ENCODE data around the gene EDNRA.

EDNRA gene

GRCh38 chr4:147480502-147480890, 401 bp upstream of the EDNRA start:
- peak overlapping the region; percentile 75 for H3K9ac ChIP-seq (ENCODE audit: low read depth, low read length)
- peak overlapping the region; percentile 73 for H3K4me3 ChIP-seq (ENCODE audit: low read length)
- no peaks in the 10 kb centered on the region for H3K9me3 ChIP-seq (replicated peaks; ENCODE audit: low read length)

GRCh38 chr4:147481577-147482109, 746 bp downstream of the EDNRA start:
- peak overlapping the region; percentile 73 for H3K4me3 ChIP-seq (ENCODE audit: low read length)
- no peaks in the 10 kb centered on the region for H3K36me3 ChIP-seq (ENCODE audit: insufficient read depth, low read length)
- peak overlapping the region; percentile 75 for H3K9ac ChIP-seq (ENCODE audit: low read depth, low read length)

More at GRCh38 chr4:147480502-147480890, 401 bp upstream of the EDNRA start:
- no peaks in the 10 kb centered on the region for H3K27me3 ChIP-seq (ENCODE audit: control insufficient read depth, insufficient read depth, low read length)
- peak overlapping the region; percentile 93 for H3K4me2 ChIP-seq (ENCODE audit: low read length)
- H3K36me3 ChIP-seq (ENCODE audit: insufficient read depth, low read length) = no peaks in the 10 kb centered on the region
- H3K4me1 ChIP-seq (ENCODE audit: control insufficient read depth, insufficient read depth, low read length) = peaks cover 19% of the 10 kb centered on the region

GRCh38 chr4:147482281-147482680, 1.4 kb downstream of the EDNRA start:
- H3K36me3 ChIP-seq (ENCODE audit: insufficient read depth, low read length) = no peaks in the 10 kb centered on the region
- H3K9me3 ChIP-seq (replicated peaks; ENCODE audit: low read length) = no peaks in the 10 kb centered on the region
- H3K4me3 ChIP-seq (ENCODE audit: low read length) = no peak overlapping the region
- no peaks in the 10 kb centered on the region for H3K27me3 ChIP-seq (ENCODE audit: control insufficient read depth, insufficient read depth, low read length)
- peak overlapping the region; percentile 93 for H3K4me2 ChIP-seq (ENCODE audit: low read length)
- H3K9ac ChIP-seq (ENCODE audit: low read depth, low read length) = no peak overlapping the region
- peaks cover 19% of the 10 kb centered on the region for H3K4me1 ChIP-seq (ENCODE audit: control insufficient read depth, insufficient read depth, low read length)

More at GRCh38 chr4:147481577-147482109, 746 bp downstream of the EDNRA start:
- H3K27me3 ChIP-seq (ENCODE audit: control insufficient read depth, insufficient read depth, low read length) = no peaks in the 10 kb centered on the region
- no peaks in the 10 kb centered on the region for H3K9me3 ChIP-seq (replicated peaks; ENCODE audit: low read length)
- peak overlapping the region; percentile 93 for H3K4me2 ChIP-seq (ENCODE audit: low read length)
- H3K4me1 ChIP-seq (ENCODE audit: control insufficient read depth, insufficient read depth, low read length) = peaks cover 19% of the 10 kb centered on the region

- H3K27me3 ChIP-seq (ENCODE audit: control insufficient read depth, insufficient read depth, low read length) = no peaks in the 10 kb centered on the region
- no peaks in the 10 kb centered on the region for H3K36me3 ChIP-seq (ENCODE audit: insufficient read depth, low read length)
- no peak overlapping the region for H3K4me3 ChIP-seq (ENCODE audit: low read length)
- peaks cover 12% of the 10 kb centered on the region for H3K4me1 ChIP-seq (ENCODE audit: control insufficient read depth, insufficient read depth, low read length)
- no peaks in the 10 kb centered on the region for H3K9me3 ChIP-seq (replicated peaks; ENCODE audit: low read length)
- H3K9ac ChIP-seq (ENCODE audit: low read depth, low read length) = no peak overlapping the region
- no peak overlapping the region for H3K4me2 ChIP-seq (ENCODE audit: low read length)
Observed at GRCh38 chr4:147485167-147485566, 4.3 kb downstream of the EDNRA start.

- Histone ChIP-seq H3K36me3 (ENCODE audit: insufficient read depth, low read length) (no peaks in the 10 kb centered on the region), H3K4me3 (ENCODE audit: low read length) (no peak overlapping the region), H3K4me1 (ENCODE audit: control insufficient read depth, insufficient read depth, low read length) (no peaks in the 10 kb centered on the region), H3K4me2 (ENCODE audit: low read length) (no peak overlapping the region), H3K27me3 (ENCODE audit: control insufficient read depth, insufficient read depth, low read length) (no peaks in the 10 kb centered on the region), H3K9ac (ENCODE audit: low read depth, low read length) (no peak overlapping the region), H3K9me3 (replicated peaks; ENCODE audit: low read length) (no peaks in the 10 kb centered on the region)
Observed at GRCh38 chr4:147487616-147488015, 6.7 kb downstream of the EDNRA start.

GRCh38 chr4:147488556-147488955, 7.7 kb downstream of the EDNRA start:
- Histone ChIP-seq H3K9ac (ENCODE audit: low read depth, low read length) (no peak overlapping the region), H3K36me3 (ENCODE audit: insufficient read depth, low read length) (no peaks in the 10 kb centered on the region), H3K9me3 (replicated peaks; ENCODE audit: low read length) (no peaks in the 10 kb centered on the region), H3K27me3 (ENCODE audit: control insufficient read depth, insufficient read depth, low read length) (no peaks in the 10 kb centered on the region), H3K4me2 (ENCODE audit: low read length) (no peak overlapping the region), H3K4me1 (ENCODE audit: control insufficient read depth, insufficient read depth, low read length) (no peaks in the 10 kb centered on the region), H3K4me3 (ENCODE audit: low read length) (no peak overlapping the region)

- Histone ChIP-seq H3K36me3 (ENCODE audit: insufficient read depth, low read length) (no peaks in the 10 kb centered on the region), H3K4me2 (ENCODE audit: low read length) (no peak overlapping the region), H3K9ac (ENCODE audit: low read depth, low read length) (no peak overlapping the region), H3K4me1 (ENCODE audit: control insufficient read depth, insufficient read depth, low read length) (no peaks in the 10 kb centered on the region), H3K9me3 (replicated peaks; ENCODE audit: low read length) (no peaks in the 10 kb centered on the region), H3K4me3 (ENCODE audit: low read length) (no peak overlapping the region), H3K27me3 (ENCODE audit: control insufficient read depth, insufficient read depth, low read length) (no peaks in the 10 kb centered on the region)
Observed at GRCh38 chr4:147491086-147491485, 10.2 kb downstream of the EDNRA start.

GRCh38 chr4:147492306-147492705, 11.4 kb downstream of the EDNRA start:
- Histone ChIP-seq H3K9me3 (replicated peaks; ENCODE audit: low read length) (no peaks in the 10 kb centered on the region), H3K4me1 (ENCODE audit: control insufficient read depth, insufficient read depth, low read length) (no peaks in the 10 kb centered on the region), H3K36me3 (ENCODE audit: insufficient read depth, low read length) (no peaks in the 10 kb centered on the region), H3K9ac (ENCODE audit: low read depth, low read length) (no peak overlapping the region), H3K4me2 (ENCODE audit: low read length) (no peak overlapping the region), H3K4me3 (ENCODE audit: low read length) (no peak overlapping the region), H3K27me3 (ENCODE audit: control insufficient read depth, insufficient read depth, low read length) (no peaks in the 10 kb centered on the region)

GRCh38 chr4:147492761-147493160, 11.9 kb downstream of the EDNRA start:
- Histone ChIP-seq H3K4me3 (ENCODE audit: low read length) (no peak overlapping the region), H3K27me3 (ENCODE audit: control insufficient read depth, insufficient read depth, low read length) (no peaks in the 10 kb centered on the region), H3K4me2 (ENCODE audit: low read length) (no peak overlapping the region), H3K36me3 (ENCODE audit: insufficient read depth, low read length) (no peaks in the 10 kb centered on the region), H3K9ac (ENCODE audit: low read depth, low read length) (no peak overlapping the region), H3K9me3 (replicated peaks; ENCODE audit: low read length) (no peaks in the 10 kb centered on the region), H3K4me1 (ENCODE audit: control insufficient read depth, insufficient read depth, low read length) (peaks cover 1% of the 10 kb centered on the region)

GRCh38 chr4:147493307-147493706, 12.4 kb downstream of the EDNRA start:
- H3K4me3 ChIP-seq (ENCODE audit: low read length) = no peak overlapping the region
- peaks cover 7% of the 10 kb centered on the region for H3K4me1 ChIP-seq (ENCODE audit: control insufficient read depth, insufficient read depth, low read length)
- H3K27me3 ChIP-seq (ENCODE audit: control insufficient read depth, insufficient read depth, low read length) = no peaks in the 10 kb centered on the region

GRCh38 chr4:147494301-147494700, 13.4 kb downstream of the EDNRA start:
- Histone ChIP-seq H3K4me2 (ENCODE audit: low read length) (no peak overlapping the region), H3K9ac (ENCODE audit: low read depth, low read length) (no peak overlapping the region), H3K36me3 (ENCODE audit: insufficient read depth, low read length) (no peaks in the 10 kb centered on the region), H3K27me3 (ENCODE audit: control insufficient read depth, insufficient read depth, low read length) (no peaks in the 10 kb centered on the region), H3K4me1 (ENCODE audit: control insufficient read depth, insufficient read depth, low read length) (peaks cover 14% of the 10 kb centered on the region), H3K4me3 (ENCODE audit: low read length) (no peak overlapping the region), H3K9me3 (replicated peaks; ENCODE audit: low read length) (no peaks in the 10 kb centered on the region)

More at GRCh38 chr4:147493307-147493706, 12.4 kb downstream of the EDNRA start:
- H3K9ac ChIP-seq (ENCODE audit: low read depth, low read length) = no peak overlapping the region
- H3K4me2 ChIP-seq (ENCODE audit: low read length) = no peak overlapping the region
- no peaks in the 10 kb centered on the region for H3K36me3 ChIP-seq (ENCODE audit: insufficient read depth, low read length)
- H3K9me3 ChIP-seq (replicated peaks; ENCODE audit: low read length) = no peaks in the 10 kb centered on the region

- no peaks in the 10 kb centered on the region for H3K27me3 ChIP-seq (ENCODE audit: control insufficient read depth, insufficient read depth, low read length)
- H3K4me1 ChIP-seq (ENCODE audit: control insufficient read depth, insufficient read depth, low read length) = peaks cover 14% of the 10 kb centered on the region
- H3K4me2 ChIP-seq (ENCODE audit: low read length) = no peak overlapping the region
- no peak overlapping the region for H3K9ac ChIP-seq (ENCODE audit: low read depth, low read length)
- no peaks in the 10 kb centered on the region for H3K36me3 ChIP-seq (ENCODE audit: insufficient read depth, low read length)
- H3K9me3 ChIP-seq (replicated peaks; ENCODE audit: low read length) = no peaks in the 10 kb centered on the region
- H3K4me3 ChIP-seq (ENCODE audit: low read length) = no peak overlapping the region
Observed at GRCh38 chr4:147496500-147496899, 15.6 kb downstream of the EDNRA start.
